DOHH2 (cell line): ENCODE measurements around the gene COL8A2.

Experiments used
- CTCF ChIP-seq: fragments of 200-600 bp; sonication (generic); IDR thresholded peaks from one replicate; pipeline ENCODE4 v1.5.1; 2014; ENCODE audit warnings: antibody characterized with exemption, mild to moderate bottlenecking, low read depth, low read length; ENCODE audit not compliant: poor library complexity, severe bottlenecking
- EZH2phosphoT487 ChIP-seq: fragments of 200-600 bp; sonication (generic); IDR thresholded peaks from 2 replicates; pipeline ENCODE4 v1.6.1; 2017; ENCODE audit warnings: borderline replicate concordance, mild to moderate bottlenecking, antibody characterized with exemption, low read length, moderate library complexity, mixed read lengths

DNA sequence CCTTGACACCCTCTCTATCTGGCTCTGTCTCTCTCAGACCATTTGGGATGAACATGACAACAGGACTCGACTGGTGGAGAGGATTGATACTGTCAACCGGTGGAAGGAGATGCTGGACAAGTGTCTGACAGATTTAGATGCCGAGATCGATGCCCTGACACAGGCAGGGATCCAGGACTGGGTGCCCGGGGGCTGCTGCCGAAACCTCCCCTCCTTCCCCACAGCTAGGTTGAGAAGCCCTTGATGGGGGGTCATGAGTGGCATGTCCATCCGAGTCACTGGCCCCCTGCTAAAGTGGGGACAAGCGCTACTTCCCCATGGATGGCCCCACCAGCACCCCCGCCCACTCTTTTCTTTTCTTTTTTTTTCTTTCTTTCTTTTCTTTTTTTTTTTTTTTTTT lies 39.9 kb downstream of the COL8A2 start:
- TF ChIP-seq CTCF (no peak), EZH2phosphoT487 (no peak)
